Trophoblast cell (in vitro differentiated cells and primary cell): ENCODE data around the gene TAPT1.

Experiments used
- DNase-seq, 2 donors: peaks; one replicate each; pipeline ENCODE4 v3.0.0-alpha.2; 2016
- H2AFZ ChIP-seq: 2 replicates; pipeline ENCODE4 v1.6.1; 2013; ENCODE audit warnings: low read length, moderate library complexity, mild to moderate bottlenecking; ENCODE audit not compliant: insufficient read depth, poor library complexity
- H2AK5ac ChIP-seq: 2 replicates; pipeline ENCODE4 v1.6.1; 2013; ENCODE audit warnings: mild to moderate bottlenecking, low read length
- H2BK120ac ChIP-seq: 2 replicates; pipeline ENCODE4 v1.6.1; 2013; ENCODE audit warnings: low read length, mild to moderate bottlenecking, moderate library complexity; ENCODE audit not compliant: insufficient read depth, poor library complexity
- H2BK12ac ChIP-seq: 2 replicates; pipeline ENCODE4 v1.6.1; 2013; ENCODE audit warnings: mild to moderate bottlenecking, low read length, moderate library complexity
- H2BK5ac ChIP-seq: 2 replicates; pipeline ENCODE4 v1.6.1; 2013; ENCODE audit warnings: low read length, low read depth, moderate library complexity, mild to moderate bottlenecking; ENCODE audit not compliant: poor library complexity
- H3K14ac ChIP-seq: 2 replicates; pipeline ENCODE4 v1.6.1; 2013; ENCODE audit warnings: mild to moderate bottlenecking, low read length
- H3K18ac ChIP-seq: 2 replicates; pipeline ENCODE4 v1.6.1; 2013; ENCODE audit warnings: mild to moderate bottlenecking, low read length
- H3K23ac ChIP-seq: 2 replicates; pipeline ENCODE4 v1.6.1; 2013; ENCODE audit warnings: low read length
- H3K27ac ChIP-seq: 2 replicates; pipeline ENCODE4 v1.5.1; 2013; ENCODE audit warnings: low read depth, mild to moderate bottlenecking, inconsistent platforms, low read length, moderate library complexity
- H3K27me3 ChIP-seq: 2 replicates; pipeline ENCODE4 v1.6.1; 2013; ENCODE audit warnings: inconsistent platforms, mild to moderate bottlenecking, low read length, moderate library complexity; ENCODE audit not compliant: insufficient read depth
- H3K36me3 ChIP-seq, 2 experiments: 1 replicate in 1 of 2; 2 replicates in 1 of 2; pipeline ENCODE4 v1.6.1; 2013; ENCODE audit warnings: low read length in 2 of 2, mild to moderate bottlenecking in 2 of 2, moderate library complexity in 1 of 2; ENCODE audit not compliant: insufficient read depth in 2 of 2, control insufficient read depth in 1 of 2
- H3K4ac ChIP-seq: 2 replicates; pipeline ENCODE4 v1.6.1; 2013; ENCODE audit warnings: low read depth, mild to moderate bottlenecking, low read length, moderate library complexity
- H3K4me1 ChIP-seq, 2 experiments: 1 replicate in 1 of 2; 2 replicates in 1 of 2; pipeline ENCODE4 v1.6.1; 2013; ENCODE audit warnings: low read length in 2 of 2, mild to moderate bottlenecking in 2 of 2, moderate library complexity in 1 of 2; ENCODE audit not compliant: insufficient read depth in 2 of 2, control insufficient read depth in 1 of 2
- H3K4me2 ChIP-seq: 2 replicates; pipeline ENCODE4 v1.6.1; 2013; ENCODE audit warnings: inconsistent platforms, mild to moderate bottlenecking, low read length, moderate library complexity
- H3K4me3 ChIP-seq: 2 replicates; pipeline ENCODE4 v1.5.1; 2013; ENCODE audit warnings: mild to moderate bottlenecking, low read depth, low read length, inconsistent platforms
- H3K79me1 ChIP-seq: one replicate; pipeline ENCODE4 v1.6.1; 2013; ENCODE audit warnings: low read length
- H3K79me2 ChIP-seq: 2 replicates; pipeline ENCODE4 v1.6.1; 2013; ENCODE audit warnings: low read length, mild to moderate bottlenecking; ENCODE audit not compliant: control insufficient read depth, insufficient read depth, poor library complexity
- H3K9ac ChIP-seq: 2 replicates; pipeline ENCODE4 v1.6.1; 2013; ENCODE audit warnings: mild to moderate bottlenecking, low read length
- H3K9me3 ChIP-seq: 2 replicates; pipeline ENCODE4 v1.6.1; 2013; ENCODE audit warnings: low read depth, mild to moderate bottlenecking, control low read depth, inconsistent platforms, low read length; ENCODE audit not compliant: insufficient read depth
- H4K12ac ChIP-seq: 2 replicates; pipeline ENCODE4 v1.6.1; 2013; ENCODE audit warnings: low read depth, mild to moderate bottlenecking, low read length, moderate library complexity
- H4K8ac ChIP-seq: 2 replicates; pipeline ENCODE4 v1.6.1; 2013; ENCODE audit warnings: low read depth, mild to moderate bottlenecking, low read length, moderate library complexity
- H4K91ac ChIP-seq: one replicate; pipeline ENCODE4 v1.6.1; 2013; ENCODE audit warnings: low read depth, mild to moderate bottlenecking, low read length, moderate library complexity
- WGBS: extraction: QIAGEN DNeasy Blood & Tissue Kit; methylation state at CpG from one replicate; pipeline ENCODE4 v1.1.7; 2013; ENCODE audit warnings: missing lambda C conversion rate; ENCODE audit not compliant: insufficient read length, insufficient coverage; ENCODE audit errors: extremely low coverage; 5-methylcytosine and 5-hydroxymethylcytosine counted together

TAPT1 gene

GRCh38 chr4:16123356-16124084, 102.8 kb downstream of the TAPT1 start:
- H2BK12ac ChIP-seq = no peak overlapping the region
- H4K91ac ChIP-seq = no peak overlapping the region
- no peak overlapping the region for H4K12ac ChIP-seq
- no peak overlapping the region for H3K4me2 ChIP-seq
- H3K4me3 ChIP-seq = no peak overlapping the region
- H2AK5ac ChIP-seq = no peak overlapping the region
- no peak overlapping the region for H3K27ac ChIP-seq
- no peaks in the 10 kb centered on the region for H3K9me3 ChIP-seq
- DNase-seq = no peak
- no peak overlapping the region for H3K14ac ChIP-seq
- H3K4me1 ChIP-seq = peaks cover 0 to 4% of the 10 kb centered on the region in 2 experiments
- H3K36me3 ChIP-seq = no peaks in the 10 kb centered on the region
- no peak overlapping the region for H2AFZ ChIP-seq
- no CpG with 5 or more reads among the region's 7 CpGs for WGBS
- H3K23ac ChIP-seq = no peak overlapping the region
- no peak overlapping the region for H3K4ac ChIP-seq
- H3K18ac ChIP-seq = no peak overlapping the region
- H3K79me1 ChIP-seq = peaks cover 1% of the 10 kb centered on the region
- no peak overlapping the region for H4K8ac ChIP-seq
- H2BK5ac ChIP-seq = no peak overlapping the region
- H3K9ac ChIP-seq = no peak overlapping the region
- H3K79me2 ChIP-seq = no peaks in the 10 kb centered on the region
- no peaks in the 10 kb centered on the region for H3K27me3 ChIP-seq
- H2BK120ac ChIP-seq = no peak overlapping the region

- H4K12ac ChIP-seq = no peak overlapping the region
- H3K4ac ChIP-seq = no peak overlapping the region
These were observed 103.5 kb downstream of the TAPT1 start for GRCh38 chr4:16122784-16123183.

GRCh38 chr4:16122308-16122711, 104.0 kb downstream of the TAPT1 start:
- Histone ChIP-seq H3K79me1 (peaks cover 1% of the 10 kb centered on the region), H3K4me2 (no peak overlapping the region), H2BK120ac (no peak overlapping the region), H3K14ac (no peak overlapping the region), H3K4me3 (no peak overlapping the region), H3K23ac (no peak overlapping the region), H2BK12ac (no peak overlapping the region), H3K27ac (no peak overlapping the region), H3K18ac (no peak overlapping the region), H4K91ac (no peak overlapping the region), H3K9me3 (no peaks in the 10 kb centered on the region), H3K9ac (no peak overlapping the region), H2AK5ac (no peak overlapping the region), H4K8ac (no peak overlapping the region), H3K4ac (no peak overlapping the region), H3K79me2 (no peaks in the 10 kb centered on the region), H2BK5ac (no peak overlapping the region), H4K12ac (no peak overlapping the region), H3K27me3 (no peaks in the 10 kb centered on the region), H3K36me3 (no peaks in the 10 kb centered on the region), H2AFZ (no peak overlapping the region), H3K4me1 (peaks cover 0 to 4% of the 10 kb centered on the region in 2 experiments)
- no CpG with 5 or more reads among the region's 4 CpGs for WGBS
- no peak for DNase-seq

More at GRCh38 chr4:16122784-16123183, 103.5 kb downstream of the TAPT1 start:
- H3K79me1 ChIP-seq = peaks cover 1% of the 10 kb centered on the region
- no peak overlapping the region for H3K14ac ChIP-seq
- no peaks in the 10 kb centered on the region for H3K9me3 ChIP-seq
- peaks cover 0 to 4% of the 10 kb centered on the region in 2 experiments for H3K4me1 ChIP-seq
- no peak overlapping the region for H3K4me3 ChIP-seq
- H3K23ac ChIP-seq = no peak overlapping the region
- no peak overlapping the region for H2AFZ ChIP-seq
- no peak overlapping the region for H3K4me2 ChIP-seq
- no peak overlapping the region for H2BK120ac ChIP-seq
- no peak overlapping the region for H2BK12ac ChIP-seq
- H4K8ac ChIP-seq = no peak overlapping the region
- H2BK5ac ChIP-seq = no peak overlapping the region
- no peaks in the 10 kb centered on the region for H3K36me3 ChIP-seq
- H4K91ac ChIP-seq = no peak overlapping the region
- no peak overlapping the region for H2AK5ac ChIP-seq
- no peaks in the 10 kb centered on the region for H3K79me2 ChIP-seq
- no peak overlapping the region for H3K18ac ChIP-seq
- no peak for DNase-seq
- no peak overlapping the region for H3K9ac ChIP-seq
- no peaks in the 10 kb centered on the region for H3K27me3 ChIP-seq
- no peak overlapping the region for H3K27ac ChIP-seq
- no CpG with 5 or more reads among the region's 5 CpGs for WGBS

- H3K4me3 ChIP-seq = no peak overlapping the region
- no peak overlapping the region for H4K8ac ChIP-seq
- no peak overlapping the region for H2AK5ac ChIP-seq
- no peak overlapping the region for H3K4me2 ChIP-seq
- no peak overlapping the region for H2AFZ ChIP-seq
- H4K12ac ChIP-seq = no peak overlapping the region
- H3K9me3 ChIP-seq = no peaks in the 10 kb centered on the region
- H2BK120ac ChIP-seq = no peak overlapping the region
- H3K79me1 ChIP-seq = no peaks in the 10 kb centered on the region
- no peaks in the 10 kb centered on the region for H3K36me3 ChIP-seq
- no peak overlapping the region for H3K9ac ChIP-seq
- no peak overlapping the region for H3K27ac ChIP-seq
- H3K27me3 ChIP-seq = no peaks in the 10 kb centered on the region
- H2BK5ac ChIP-seq = no peak overlapping the region
- no peak overlapping the region for H4K91ac ChIP-seq
- no peak overlapping the region for H3K18ac ChIP-seq
- H3K79me2 ChIP-seq = no peaks in the 10 kb centered on the region
- DNase-seq = no peak
- H3K4me1 ChIP-seq = peaks cover 0 to 3% of the 10 kb centered on the region in 2 experiments
- H3K4ac ChIP-seq = no peak overlapping the region
- no CpG with 5 or more reads among the region's 4 CpGs for WGBS
- no peak overlapping the region for H3K23ac ChIP-seq
- H2BK12ac ChIP-seq = no peak overlapping the region
- no peak overlapping the region for H3K14ac ChIP-seq
These were observed 105.6 kb downstream of the TAPT1 start for GRCh38 chr4:16120720-16121119.
